Thyroid gland (tissue), 4 donors: ENCODE results near the gene SF3B5. TPM values are rescaled to one million over a fixed set of nuclear protein-coding genes. Genes with fewer than 3 reads are reported as not detected.

Experiments used
- DNase-seq, 2 donors: peaks; one replicate each; pipeline ENCODE4 v3.0.0-alpha.2; 2019
- H3K27ac ChIP-seq, 3 donors: fragments of 200-600 bp; sonication (generic); 1 replicate in 2 of 3; 2 replicates in 1 of 3; pipeline ENCODE4 v1.5.1; 2016 to 2019; ENCODE audit warnings: mild to moderate bottlenecking in 1 of 3, moderate library complexity in 1 of 3
- H3K27me3 ChIP-seq: fragments of 200-600 bp; sonication (generic); one replicate; pipeline ENCODE4 v1.5.1; 2019
- H3K36me3 ChIP-seq, 2 donors: fragments of 200-600 bp; sonication (generic); one replicate each; pipeline ENCODE4 v1.5.1; 2016 to 2019
- H3K4me1 ChIP-seq, 2 donors: fragments of 200-600 bp; sonication (generic); one replicate each; pipeline ENCODE4 v1.5.1; 2017 to 2019
- H3K4me3 ChIP-seq, 3 donors: fragments of 200-600 bp; sonication (generic); replicated peaks in 1 of 3; 1 replicate in 2 of 3; 2 replicates in 1 of 3; pipeline ENCODE4 v1.5.1; 2016; ENCODE audit warnings: mild to moderate bottlenecking in 1 of 3
- H3K9me3 ChIP-seq: fragments of 200-600 bp; sonication (generic); one replicate; pipeline ENCODE4 v1.5.1; 2017
- CTCF ChIP-seq, 6 experiments: fragments of 200-600 bp in 3 of 6; fragments of 450-650 bp in 3 of 6; sonication (generic) in 3 of 6; IDR thresholded peaks; one replicate each; pipeline ENCODE4 v1.5.1; 2016 to 2019; ENCODE audit warnings: antibody characterized with exemption in 6 of 6, mild to moderate bottlenecking in 2 of 6, inconsistent platforms in 1 of 6, moderate library complexity in 1 of 6
- POLR2A ChIP-seq, 2 donors: fragments of 450-650 bp; IDR thresholded peaks; one replicate each; pipeline ENCODE4 v1.6.1; 2017; ENCODE audit warnings: antibody characterized with exemption in 2 of 2, mild to moderate bottlenecking in 2 of 2, moderate library complexity in 1 of 2
- WGBS, 2 donors: methylation state at CpG; one replicate each; pipeline ENCODE4 v1.1.5; 2017; 5-methylcytosine and 5-hydroxymethylcytosine counted together
- intact Hi-C: fragments of 100-400 bp; cut with DNase I; formaldehyde crosslinking; loops from one replicate; pipeline ENCODE4 v1.15.1; 2023
- total RNA-seq, 4 donors: library from RNA; depleted of rRNA; stranded (reverse); fragments of >200 nt; gene quantifications; one replicate each; pipeline ENCODE4 v1.2.3, GENCODE V29; 2016

The SF3B5 gene
- total RNA-seq, 4 donors from 2014 or later = 63.1 to 205 (median 133) TPM

- TF ChIP-seq POLR2A (IDR thresholded peaks at IDR 0.05) (no peak), CTCF (IDR thresholded peaks at IDR 0.05) (no peak)
- Histone ChIP-seq H3K27ac (no peak overlapping the region), H3K36me3 (no peaks in the 10 kb centered on the region), H3K4me1 (no peaks in the 10 kb centered on the region), H3K4me3 (no peak overlapping the region), H3K27me3 (no peaks in the 10 kb centered on the region), H3K9me3 (no peaks in the 10 kb centered on the region)
- intact Hi-C loops = no loop called here
- WGBS, 2 donors = 77 to 86% methylated on average over 2 of the region's 2 CpGs
- no peak for DNase-seq
Observed at GRCh38 chr6:144077871-144078270, 17.5 kb downstream of the SF3B5 start.

GRCh38 chr6:144075875-144076274 lies 19.5 kb downstream of the SF3B5 start:
- WGBS, 2 donors = 88 to 93% methylated on average over 1 of the region's 1 CpG
- DNase-seq = no peak
- TF ChIP-seq POLR2A (IDR thresholded peaks at IDR 0.05) (no peak), CTCF (IDR thresholded peaks at IDR 0.05) (no peak)
- Histone ChIP-seq H3K9me3 (no peaks in the 10 kb centered on the region), H3K4me3 (no peak overlapping the region), H3K27me3 (no peaks in the 10 kb centered on the region), H3K36me3 (no peaks in the 10 kb centered on the region), H3K27ac (no peak overlapping the region), H3K4me1 (no peaks in the 10 kb centered on the region)
- intact Hi-C loops = no loop called here

GRCh38 chr6:144075187-144075586 lies 20.2 kb downstream of the SF3B5 start:
- no peak for TF ChIP-seq POLR2A (IDR thresholded peaks at IDR 0.05)
- TF ChIP-seq CTCF (IDR thresholded peaks at IDR 0.05) = no peak
- WGBS, 2 donors = 81 to 86% methylated on average over 3 of the region's 3 CpGs
- H3K36me3 ChIP-seq = no peaks in the 10 kb centered on the region

GRCh38 chr6:144073024-144073423 lies 22.3 kb downstream of the SF3B5 start:
- intact Hi-C loops = no loop called here
- H3K4me3 ChIP-seq = no peak overlapping the region
- no peaks in the 10 kb centered on the region for H3K27me3 ChIP-seq
- H3K9me3 ChIP-seq = no peaks in the 10 kb centered on the region
- no peak for TF ChIP-seq POLR2A (IDR thresholded peaks at IDR 0.05)
- TF ChIP-seq CTCF (IDR thresholded peaks at IDR 0.05) = no peak
- DNase-seq = no peak
- H3K27ac ChIP-seq = no peak overlapping the region
- no peaks in the 10 kb centered on the region for H3K36me3 ChIP-seq
- WGBS, 2 donors = 86 to 87% methylated on average over 3 of the region's 3 CpGs
- H3K4me1 ChIP-seq = no peaks in the 10 kb centered on the region

More at GRCh38 chr6:144075187-144075586, 20.2 kb downstream of the SF3B5 start:
- Histone ChIP-seq H3K27ac (no peak overlapping the region), H3K27me3 (no peaks in the 10 kb centered on the region), H3K4me1 (no peaks in the 10 kb centered on the region), H3K9me3 (no peaks in the 10 kb centered on the region), H3K4me3 (no peak overlapping the region)
- intact Hi-C loops = no loop called here
- no peak for DNase-seq

- H3K4me1 ChIP-seq = no peaks in the 10 kb centered on the region
- intact Hi-C loops = no loop called here
- WGBS, 2 donors = 72 to 81% methylated on average over 3 of the region's 3 CpGs
Observed at GRCh38 chr6:144069506-144069905, 25.9 kb downstream of the SF3B5 start.

More at GRCh38 chr6:144069506-144069905, 25.9 kb downstream of the SF3B5 start:
- Histone ChIP-seq H3K9me3 (no peaks in the 10 kb centered on the region), H3K36me3 (no peaks in the 10 kb centered on the region), H3K27me3 (no peaks in the 10 kb centered on the region), H3K27ac (no peak overlapping the region), H3K4me3 (no peak overlapping the region)
- TF ChIP-seq POLR2A (IDR thresholded peaks at IDR 0.05) (no peak), CTCF (IDR thresholded peaks at IDR 0.05) (no peak)
- no peak for DNase-seq
